ENCODE measurements around the gene PTPN1.
"Not testable (repeated sequence)": the region's sequence is repeated elsewhere in the genome, so short reads cannot be mapped to it uniquely, and the experiment has no call there.

PTPN1 gene

GRCh38 chr20:50537546-50538201, 27.5 kb downstream of the PTPN1 start:
- Histone ChIP-seq H3K4me1 (ENCODE audit: control insufficient read depth in 1 of 2, insufficient read depth in 2 of 2, low read length in 2 of 2) (peaks cover 7 to 40% of the 10 kb centered on the region in 2 donors), H3K4me3 (ENCODE audit: low read depth in 1 of 2, low read length in 2 of 2) (no peak overlapping the region), H3K27me3 (ENCODE audit: low read depth, low read length) (no peaks in the 10 kb centered on the region), H3K36me3 (ENCODE audit: control insufficient read depth in 1 of 2, insufficient read depth in 2 of 2, low read length in 2 of 2) (no peaks in the 10 kb centered on the region), H3K9me3 (ENCODE audit: control insufficient read depth in 1 of 2, low read length in 2 of 2) (no peaks in the 10 kb centered on the region), H3K27ac (ENCODE audit: low read length) (no peak overlapping the region)

- Histone ChIP-seq H3K36me3 (ENCODE audit: control insufficient read depth in 1 of 2, insufficient read depth in 2 of 2, low read length in 2 of 2) (no peaks in the 10 kb centered on the region), H3K27ac (ENCODE audit: low read length) (no peak overlapping the region), H3K9me3 (ENCODE audit: control insufficient read depth in 1 of 2, low read length in 2 of 2) (no peaks in the 10 kb centered on the region), H3K27me3 (ENCODE audit: low read depth, low read length) (no peaks in the 10 kb centered on the region), H3K4me3 (ENCODE audit: low read depth in 1 of 2, low read length in 2 of 2) (no peak overlapping the region), H3K4me1 (ENCODE audit: control insufficient read depth in 1 of 2, insufficient read depth in 2 of 2, low read length in 2 of 2) (peaks cover 7 to 41% of the 10 kb centered on the region in 2 donors)
These were observed 28.1 kb downstream of the PTPN1 start for GRCh38 chr20:50538276-50538675.

GRCh38 chr20:50539798-50540197, 29.6 kb downstream of the PTPN1 start:
- H3K4me3 ChIP-seq (ENCODE audit: low read depth in 1 of 2, low read length in 2 of 2); H3K27ac ChIP-seq (ENCODE audit: low read length); H3K27me3 ChIP-seq (ENCODE audit: low read depth, low read length); H3K9me3 ChIP-seq (ENCODE audit: control insufficient read depth in 1 of 2, low read length in 2 of 2); H3K36me3 ChIP-seq (ENCODE audit: control insufficient read depth in 1 of 2, insufficient read depth in 2 of 2, low read length in 2 of 2): not testable (repeated sequence)
- peaks cover 7 to 42% of the 10 kb centered on the region in 2 donors for H3K4me1 ChIP-seq (ENCODE audit: control insufficient read depth in 1 of 2, insufficient read depth in 2 of 2, low read length in 2 of 2)

GRCh38 chr20:50540620-50541605, 30.7 kb downstream of the PTPN1 start:
- no peaks in the 10 kb centered on the region for H3K9me3 ChIP-seq (ENCODE audit: control insufficient read depth in 1 of 2, low read length in 2 of 2)
- no peaks in the 10 kb centered on the region for H3K27me3 ChIP-seq (ENCODE audit: low read depth, low read length)
- peaks cover 9 to 38% of the 10 kb centered on the region in 2 donors for H3K4me1 ChIP-seq (ENCODE audit: control insufficient read depth in 1 of 2, insufficient read depth in 2 of 2, low read length in 2 of 2)
- no peaks in the 10 kb centered on the region for H3K36me3 ChIP-seq (ENCODE audit: control insufficient read depth in 1 of 2, insufficient read depth in 2 of 2, low read length in 2 of 2)
- no peak overlapping the region for H3K27ac ChIP-seq (ENCODE audit: low read length)
- no peak overlapping the region for H3K4me3 ChIP-seq (ENCODE audit: low read depth in 1 of 2, low read length in 2 of 2)

GRCh38 chr20:50541606-50542041, 31.4 kb downstream of the PTPN1 start:
- Histone ChIP-seq H3K27ac (ENCODE audit: low read length) (no peak overlapping the region), H3K4me1 (ENCODE audit: control insufficient read depth in 1 of 2, insufficient read depth in 2 of 2, low read length in 2 of 2) (peaks cover 13 to 40% of the 10 kb centered on the region in 2 donors), H3K4me3 (ENCODE audit: low read depth in 1 of 2, low read length in 2 of 2) (no peak overlapping the region), H3K9me3 (ENCODE audit: control insufficient read depth in 1 of 2, low read length in 2 of 2) (no peaks in the 10 kb centered on the region), H3K27me3 (ENCODE audit: low read depth, low read length) (no peaks in the 10 kb centered on the region), H3K36me3 (ENCODE audit: control insufficient read depth in 1 of 2, insufficient read depth in 2 of 2, low read length in 2 of 2) (no peaks in the 10 kb centered on the region)

- Histone ChIP-seq H3K27me3 (ENCODE audit: low read depth, low read length) (no peaks in the 10 kb centered on the region), H3K9me3 (ENCODE audit: control insufficient read depth in 1 of 2, low read length in 2 of 2) (no peaks in the 10 kb centered on the region), H3K4me1 (ENCODE audit: control insufficient read depth in 1 of 2, insufficient read depth in 2 of 2, low read length in 2 of 2) (peaks cover 6 to 37% of the 10 kb centered on the region in 2 donors), H3K4me3 (ENCODE audit: low read depth in 1 of 2, low read length in 2 of 2) (no peak overlapping the region), H3K27ac (ENCODE audit: low read length) (no peak overlapping the region), H3K36me3 (ENCODE audit: control insufficient read depth in 1 of 2, insufficient read depth in 2 of 2, low read length in 2 of 2) (no peaks in the 10 kb centered on the region)
These were observed 33.1 kb downstream of the PTPN1 start for GRCh38 chr20:50543326-50543725.

- no peaks in the 10 kb centered on the region for H3K9me3 ChIP-seq (ENCODE audit: control insufficient read depth in 1 of 2, low read length in 2 of 2)
- H3K27me3 ChIP-seq (ENCODE audit: low read depth, low read length): no peaks in the 10 kb centered on the region
- peaks cover 0 to 5% of the 10 kb centered on the region in 2 donors for H3K36me3 ChIP-seq (ENCODE audit: control insufficient read depth in 1 of 2, insufficient read depth in 2 of 2, low read length in 2 of 2)
- H3K4me3 ChIP-seq (ENCODE audit: low read depth in 1 of 2, low read length in 2 of 2): no peak overlapping the region
- no peak overlapping the region for H3K27ac ChIP-seq (ENCODE audit: low read length)
- peaks cover 6 to 32% of the 10 kb centered on the region in 2 donors for H3K4me1 ChIP-seq (ENCODE audit: control insufficient read depth in 1 of 2, insufficient read depth in 2 of 2, low read length in 2 of 2)
These were observed 34.9 kb downstream of the PTPN1 start for GRCh38 chr20:50545126-50545525.

GRCh38 chr20:50546729-50547314, 36.6 kb downstream of the PTPN1 start:
- peak overlapping the region in 1 of 2 donors; percentile 2 for H3K4me3 ChIP-seq (ENCODE audit: low read depth in 1 of 2, low read length in 2 of 2)
- no peaks in the 10 kb centered on the region for H3K27me3 ChIP-seq (ENCODE audit: low read depth, low read length)
- peaks cover 9 to 29% of the 10 kb centered on the region in 2 donors for H3K4me1 ChIP-seq (ENCODE audit: control insufficient read depth in 1 of 2, insufficient read depth in 2 of 2, low read length in 2 of 2)
- H3K36me3 ChIP-seq (ENCODE audit: control insufficient read depth in 1 of 2, insufficient read depth in 2 of 2, low read length in 2 of 2): peaks cover 0 to 5% of the 10 kb centered on the region in 2 donors
- H3K9me3 ChIP-seq (ENCODE audit: control insufficient read depth in 1 of 2, low read length in 2 of 2): no peaks in the 10 kb centered on the region
- no peak overlapping the region for H3K27ac ChIP-seq (ENCODE audit: low read length)

- no peaks in the 10 kb centered on the region for H3K27me3 ChIP-seq (ENCODE audit: low read depth, low read length)
- H3K36me3 ChIP-seq (ENCODE audit: control insufficient read depth in 1 of 2, insufficient read depth in 2 of 2, low read length in 2 of 2): peaks cover 0 to 5% of the 10 kb centered on the region in 2 donors
- H3K9me3 ChIP-seq (ENCODE audit: control insufficient read depth in 1 of 2, low read length in 2 of 2): no peaks in the 10 kb centered on the region
- H3K27ac ChIP-seq (ENCODE audit: low read length): no peak overlapping the region
- no peak overlapping the region for H3K4me3 ChIP-seq (ENCODE audit: low read depth in 1 of 2, low read length in 2 of 2)
- peaks cover 9 to 25% of the 10 kb centered on the region in 2 donors for H3K4me1 ChIP-seq (ENCODE audit: control insufficient read depth in 1 of 2, insufficient read depth in 2 of 2, low read length in 2 of 2)
These were observed 37.8 kb downstream of the PTPN1 start for GRCh38 chr20:50547964-50548363.

- Histone ChIP-seq H3K27me3 (ENCODE audit: low read depth, low read length) (no peaks in the 10 kb centered on the region), H3K9me3 (ENCODE audit: control insufficient read depth in 1 of 2, low read length in 2 of 2) (no peaks in the 10 kb centered on the region), H3K4me1 (ENCODE audit: control insufficient read depth in 1 of 2, insufficient read depth in 2 of 2, low read length in 2 of 2) (peaks cover 9 to 24% of the 10 kb centered on the region in 2 donors), H3K27ac (ENCODE audit: low read length) (no peak overlapping the region), H3K4me3 (ENCODE audit: low read depth in 1 of 2, low read length in 2 of 2) (no peak overlapping the region), H3K36me3 (ENCODE audit: control insufficient read depth in 1 of 2, insufficient read depth in 2 of 2, low read length in 2 of 2) (peaks cover 0 to 5% of the 10 kb centered on the region in 2 donors)
These were observed 38.2 kb downstream of the PTPN1 start for GRCh38 chr20:50548396-50548795.

- H3K27me3 ChIP-seq (ENCODE audit: low read depth, low read length): no peaks in the 10 kb centered on the region
- peaks cover 9 to 21% of the 10 kb centered on the region in 2 donors for H3K4me1 ChIP-seq (ENCODE audit: control insufficient read depth in 1 of 2, insufficient read depth in 2 of 2, low read length in 2 of 2)
- H3K9me3 ChIP-seq (ENCODE audit: control insufficient read depth in 1 of 2, low read length in 2 of 2): no peaks in the 10 kb centered on the region
- no peak overlapping the region for H3K27ac ChIP-seq (ENCODE audit: low read length)
- no peak overlapping the region for H3K4me3 ChIP-seq (ENCODE audit: low read depth in 1 of 2, low read length in 2 of 2)
- peaks cover 0 to 5% of the 10 kb centered on the region in 2 donors for H3K36me3 ChIP-seq (ENCODE audit: control insufficient read depth in 1 of 2, insufficient read depth in 2 of 2, low read length in 2 of 2)
These were observed 40.3 kb downstream of the PTPN1 start for GRCh38 chr20:50550531-50550930.
